Nephron progenitor cell (in vitro differentiated cells): ENCODE measurements around the gene NWD2.

Experiments
- DNase-seq: peaks from one replicate; pipeline ENCODE4 v3.0.0; 2021
- H3K27ac Mint-ChIP-seq: 2 replicates; pipeline ENCODE4 v1.8.0; 2021; ENCODE audit warnings: mild to moderate bottlenecking, moderate library complexity, mixed read lengths
- H3K27me3 Mint-ChIP-seq: 2 replicates; pipeline ENCODE4 v1.8.0; 2021; ENCODE audit warnings: mild to moderate bottlenecking, low read depth, mixed read lengths; ENCODE audit not compliant: poor library complexity
- H3K36me3 Mint-ChIP-seq: 2 replicates; pipeline ENCODE4 v1.8.0; 2021; ENCODE audit warnings: low read depth, mixed read lengths
- H3K4me1 Mint-ChIP-seq: 2 replicates; pipeline ENCODE4 v1.8.0; 2021; ENCODE audit warnings: mixed read lengths
- H3K4me3 Mint-ChIP-seq: 2 replicates; pipeline ENCODE4 v1.8.0; 2021; ENCODE audit warnings: mild to moderate bottlenecking, moderate library complexity, mixed read lengths
- H3K9me3 Mint-ChIP-seq: 2 replicates; pipeline ENCODE4 v1.8.0; 2021; ENCODE audit warnings: mild to moderate bottlenecking, moderate library complexity, mixed read lengths
- TF ChIP-seq, protein P1 (sequence below): fragments of 200-600 bp; sonication (generic); IDR thresholded peaks from 2 replicates; pipeline ENCODE4 v1.5.0; 2021; ENCODE audit warnings: antibody characterized with exemption

NWD2 gene

DNA sequence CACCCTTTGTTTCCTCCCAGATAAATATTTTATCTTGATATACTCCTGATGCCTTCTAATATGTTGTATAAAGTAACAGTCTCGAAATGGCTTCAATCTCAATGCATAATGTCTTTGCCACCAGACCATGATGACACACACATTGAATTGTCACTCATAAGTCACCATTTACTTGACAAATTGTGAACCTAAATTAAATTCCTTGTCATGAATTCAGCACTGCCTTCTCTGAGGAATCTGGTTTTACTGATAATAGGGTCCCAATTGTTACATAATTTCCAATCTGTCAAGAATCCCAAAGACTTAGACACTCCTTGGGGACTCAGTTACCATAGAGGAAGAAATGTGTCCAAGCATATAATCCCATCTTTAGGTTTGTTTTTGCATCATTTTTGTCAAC, 82.3 kb downstream of the NWD2 start:
- H3K27me3 Mint-ChIP-seq: peaks cover 6% of the 10 kb centered on the region
- H3K4me1 Mint-ChIP-seq: no peaks in the 10 kb centered on the region
- TF ChIP-seq, protein P1, sequence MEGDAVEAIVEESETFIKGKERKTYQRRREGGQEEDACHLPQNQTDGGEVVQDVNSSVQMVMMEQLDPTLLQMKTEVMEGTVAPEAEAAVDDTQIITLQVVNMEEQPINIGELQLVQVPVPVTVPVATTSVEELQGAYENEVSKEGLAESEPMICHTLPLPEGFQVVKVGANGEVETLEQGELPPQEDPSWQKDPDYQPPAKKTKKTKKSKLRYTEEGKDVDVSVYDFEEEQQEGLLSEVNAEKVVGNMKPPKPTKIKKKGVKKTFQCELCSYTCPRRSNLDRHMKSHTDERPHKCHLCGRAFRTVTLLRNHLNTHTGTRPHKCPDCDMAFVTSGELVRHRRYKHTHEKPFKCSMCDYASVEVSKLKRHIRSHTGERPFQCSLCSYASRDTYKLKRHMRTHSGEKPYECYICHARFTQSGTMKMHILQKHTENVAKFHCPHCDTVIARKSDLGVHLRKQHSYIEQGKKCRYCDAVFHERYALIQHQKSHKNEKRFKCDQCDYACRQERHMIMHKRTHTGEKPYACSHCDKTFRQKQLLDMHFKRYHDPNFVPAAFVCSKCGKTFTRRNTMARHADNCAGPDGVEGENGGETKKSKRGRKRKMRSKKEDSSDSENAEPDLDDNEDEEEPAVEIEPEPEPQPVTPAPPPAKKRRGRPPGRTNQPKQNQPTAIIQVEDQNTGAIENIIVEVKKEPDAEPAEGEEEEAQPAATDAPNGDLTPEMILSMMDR: no peak
- H3K4me3 Mint-ChIP-seq: no peak overlapping the region
- no peak for DNase-seq
- H3K36me3 Mint-ChIP-seq: no peaks in the 10 kb centered on the region
- no peak overlapping the region for H3K27ac Mint-ChIP-seq
- H3K9me3 Mint-ChIP-seq: no peaks in the 10 kb centered on the region

- DNase-seq: no peak
- Mint-ChIP-seq H3K4me1 (no peaks in the 10 kb centered on the region), H3K27ac (no peak overlapping the region), H3K36me3 (no peaks in the 10 kb centered on the region), H3K27me3 (no peaks in the 10 kb centered on the region), H3K9me3 (no peaks in the 10 kb centered on the region), H3K4me3 (no peak overlapping the region)
- TF ChIP-seq, protein P1: no peak
Measured at GRCh38 chr4:37338972-37339371, 94.4 kb downstream of the NWD2 start.

DNA sequence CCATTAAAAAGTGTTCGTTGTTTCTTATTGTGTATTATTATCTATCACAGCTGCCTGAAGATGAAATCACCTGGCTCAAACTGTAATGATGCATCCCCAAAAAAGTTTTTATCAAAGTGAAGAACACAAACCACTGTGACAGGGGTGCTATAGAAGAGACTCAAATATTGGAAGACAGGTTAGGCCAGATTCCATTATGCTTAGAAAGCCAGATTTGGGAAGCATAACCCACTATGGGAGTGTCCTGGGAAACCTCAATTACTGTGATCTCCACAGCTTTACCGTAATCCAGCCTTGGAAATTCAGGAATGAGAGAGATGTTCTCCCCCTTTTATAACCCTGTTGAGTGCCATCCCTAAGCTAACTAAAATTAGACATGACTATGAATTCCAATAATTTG, 114.2 kb downstream of the NWD2 start:
- Mint-ChIP-seq H3K27me3 (no peaks in the 10 kb centered on the region), H3K36me3 (no peaks in the 10 kb centered on the region), H3K27ac (no peak overlapping the region), H3K9me3 (peaks cover 7% of the 10 kb centered on the region), H3K4me1 (no peaks in the 10 kb centered on the region), H3K4me3 (no peak overlapping the region)
- TF ChIP-seq, protein P1: no peak
- DNase-seq: no peak

DNA sequence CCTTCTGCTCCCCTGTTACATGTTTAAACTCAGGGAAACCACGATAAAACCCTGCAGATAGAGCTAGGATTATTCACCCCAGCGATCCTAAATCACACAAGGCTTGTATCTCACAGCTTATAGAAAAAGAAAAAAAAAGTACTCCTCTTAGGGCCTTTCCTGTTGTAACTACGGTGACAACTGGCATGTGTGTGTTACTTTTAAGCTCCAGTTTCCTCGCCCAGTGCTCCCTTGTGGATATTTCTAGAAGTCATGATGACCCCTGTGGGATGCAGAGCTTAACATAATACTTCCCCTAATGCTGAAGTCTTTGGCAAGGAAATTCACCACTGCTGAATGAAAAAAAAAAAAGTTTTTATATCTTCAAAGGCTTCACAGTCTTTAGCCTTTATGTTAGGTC, 114.7 kb downstream of the NWD2 start:
- Mint-ChIP-seq H3K36me3 (no peaks in the 10 kb centered on the region), H3K9me3 (peaks cover 4% of the 10 kb centered on the region), H3K27me3 (no peaks in the 10 kb centered on the region), H3K4me3 (no peak overlapping the region), H3K27ac (peak overlapping the region; percentile 33), H3K4me1 (no peaks in the 10 kb centered on the region)
- TF ChIP-seq, protein P1: no peak
- DNase-seq: no peak

GRCh38 chr4:37365888-37366287, 121.3 kb downstream of the NWD2 start:
- no peaks in the 10 kb centered on the region for H3K4me1 Mint-ChIP-seq
- TF ChIP-seq, protein P1: no peak

DNA sequence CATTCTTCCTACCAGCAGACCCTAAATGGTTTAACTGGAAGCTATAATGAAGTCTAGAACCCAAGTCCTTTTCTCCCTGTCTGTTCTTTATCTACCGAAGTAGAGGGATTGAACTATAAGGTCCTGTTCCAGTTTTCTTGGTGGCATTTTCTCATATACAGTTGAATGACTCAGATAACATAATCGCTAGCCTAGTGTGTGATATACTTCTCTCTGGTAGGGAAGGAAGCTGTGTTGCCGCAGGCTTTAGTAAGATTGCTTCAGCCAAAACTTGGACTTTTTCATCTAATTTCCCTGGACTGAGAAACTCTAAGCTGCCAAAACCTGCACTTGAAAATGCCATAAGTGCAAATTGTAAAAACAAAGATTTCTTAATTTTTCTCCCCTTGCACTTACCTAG, 123.4 kb downstream of the NWD2 start:
- TF ChIP-seq, protein P1: no peak
- Mint-ChIP-seq H3K9me3 (no peaks in the 10 kb centered on the region), H3K4me3 (no peak overlapping the region), H3K36me3 (no peaks in the 10 kb centered on the region), H3K27ac (no peak overlapping the region), H3K4me1 (no peaks in the 10 kb centered on the region), H3K27me3 (no peaks in the 10 kb centered on the region)
- DNase-seq: no peak

More at GRCh38 chr4:37365888-37366287, 121.3 kb downstream of the NWD2 start:
- Mint-ChIP-seq H3K4me3 (no peak overlapping the region), H3K27me3 (no peaks in the 10 kb centered on the region), H3K9me3 (peaks cover 4% of the 10 kb centered on the region), H3K36me3 (no peaks in the 10 kb centered on the region), H3K27ac (no peak overlapping the region)
- DNase-seq: no peak
